ENCODE results near the gene BBX.

The BBX gene

GRCh38 chr3:107604057-107604822, 81.5 kb downstream of the BBX start:
- peak; percentile 17 for DNase-seq

GRCh38 chr3:107611775-107612469, 89.2 kb downstream of the BBX start:
- no peak for DNase-seq

GRCh38 chr3:107612664-107613084, 89.9 kb downstream of the BBX start:
- no peak for DNase-seq

GRCh38 chr3:107619549-107619948, 96.8 kb downstream of the BBX start:
- DNase-seq: no peak

GRCh38 chr3:107620534-107620933, 97.8 kb downstream of the BBX start:
- no peak for DNase-seq

- DNase-seq: no peak
These were observed 98.7 kb downstream of the BBX start for GRCh38 chr3:107621465-107621864.

- DNase-seq: no peak
These were observed 105.3 kb downstream of the BBX start for GRCh38 chr3:107627962-107628542.

GRCh38 chr3:107629566-107629965, 106.8 kb downstream of the BBX start:
- DNase-seq: no peak

GRCh38 chr3:107630779-107631178, 108.0 kb downstream of the BBX start:
- DNase-seq: no peak

GRCh38 chr3:107632576-107632975, 109.8 kb downstream of the BBX start:
- DNase-seq: no peak

- DNase-seq: peak; percentile 45
These were observed 110.8 kb downstream of the BBX start for GRCh38 chr3:107633327-107634098.

GRCh38 chr3:107634099-107634489, 111.3 kb downstream of the BBX start:
- DNase-seq: no peak

GRCh38 chr3:107637416-107638183, 114.8 kb downstream of the BBX start:
- no peak for DNase-seq

GRCh38 chr3:107641572-107642307, 119.0 kb downstream of the BBX start:
- DNase-seq: no peak

GRCh38 chr3:107643038-107643883, 120.5 kb downstream of the BBX start:
- no peak for DNase-seq

GRCh38 chr3:107644631-107645030, 121.9 kb downstream of the BBX start:
- no peak for DNase-seq

- DNase-seq: no peak
These were observed 128.0 kb downstream of the BBX start for GRCh38 chr3:107650788-107651187.

GRCh38 chr3:107651782-107652181, 129.0 kb downstream of the BBX start:
- no peak for DNase-seq

- DNase-seq: no peak
These were observed 131.5 kb downstream of the BBX start for GRCh38 chr3:107654218-107654617.

- no peak for DNase-seq
These were observed 135.2 kb downstream of the BBX start for GRCh38 chr3:107657971-107658370.
